Mesodermal cell (in vitro differentiated cells): ENCODE measurements around the gene MAEA.

Source experiments
- H3K27ac ChIP-seq: 2 replicates; pipeline ENCODE4 v1.7.0; 2013; ENCODE audit warnings: mild to moderate bottlenecking, low read depth, low read length, moderate library complexity; ENCODE audit not compliant: severe bottlenecking
- H3K36me3 ChIP-seq: 2 replicates; pipeline ENCODE4 v1.7.1; 2013; ENCODE audit warnings: mild to moderate bottlenecking, low read length, moderate library complexity; ENCODE audit not compliant: control insufficient read depth, insufficient read depth
- H3K4me1 ChIP-seq: one replicate; pipeline ENCODE4 v1.7.1; 2013; ENCODE audit warnings: mild to moderate bottlenecking, low read length; ENCODE audit not compliant: insufficient read depth, control insufficient read depth, poor library complexity, severe bottlenecking
- H3K4me3 ChIP-seq: 2 replicates; pipeline ENCODE4 v1.7.0; 2013; ENCODE audit warnings: low read length, control low read depth, mild to moderate bottlenecking; ENCODE audit not compliant: insufficient read depth, poor library complexity, severe bottlenecking; ENCODE audit errors: extremely low read depth
- H3K9me3 ChIP-seq: 2 replicates; pipeline ENCODE4 v1.7.1; 2013; ENCODE audit warnings: mild to moderate bottlenecking, low read length, moderate library complexity; ENCODE audit not compliant: control insufficient read depth
- WGBS, 2 experiments: methylation state at CpG; one replicate each; pipeline ENCODE4 v1.1.5; 2013; ENCODE audit warnings: missing lambda C conversion rate in 2 of 2; ENCODE audit not compliant: insufficient coverage in 2 of 2; 5-methylcytosine and 5-hydroxymethylcytosine counted together

MAEA gene

GRCh38 chr4:1358421-1359143, 68.9 kb downstream of the MAEA start:
- Histone ChIP-seq H3K9me3 (no peaks in the 10 kb centered on the region), H3K4me3 (no peak overlapping the region), H3K36me3 (peaks cover 42% of the 10 kb centered on the region), H3K4me1 (peaks cover 6% of the 10 kb centered on the region), H3K27ac (no peak overlapping the region)
- WGBS, 2 experiments = 96% methylated on average over 38 of the region's 38 CpGs

- Histone ChIP-seq H3K4me1 (peaks cover 6% of the 10 kb centered on the region), H3K36me3 (peaks cover 40% of the 10 kb centered on the region), H3K4me3 (no peak overlapping the region), H3K9me3 (no peaks in the 10 kb centered on the region), H3K27ac (no peak overlapping the region)
- WGBS, 2 experiments = 94 to 100% methylated on average over 5 to 7 of the region's 14 CpGs
These were observed 69.4 kb downstream of the MAEA start for GRCh38 chr4:1359144-1359501.

- peaks cover 6% of the 10 kb centered on the region for H3K4me1 ChIP-seq
- H3K27ac ChIP-seq = peak overlapping the region; percentile 49
- no peak overlapping the region for H3K4me3 ChIP-seq
- H3K36me3 ChIP-seq = peaks cover 39% of the 10 kb centered on the region
- H3K9me3 ChIP-seq = no peaks in the 10 kb centered on the region
- 92% methylated on average over 16 of the region's 16 CpGs for WGBS, 2 experiments
These were observed 70.3 kb downstream of the MAEA start for GRCh38 chr4:1359976-1360375.

GRCh38 chr4:1360423-1361283, 71.0 kb downstream of the MAEA start:
- H3K4me3 ChIP-seq = no peak overlapping the region
- peaks cover 6% of the 10 kb centered on the region for H3K4me1 ChIP-seq
- no peaks in the 10 kb centered on the region for H3K9me3 ChIP-seq
- 87 to 91% methylated on average over 24 to 28 of the region's 29 CpGs for WGBS, 2 experiments
- H3K36me3 ChIP-seq = peaks cover 34% of the 10 kb centered on the region
- H3K27ac ChIP-seq = peak overlapping the region; percentile 49

GRCh38 chr4:1361431-1361830, 71.7 kb downstream of the MAEA start:
- no peak overlapping the region for H3K27ac ChIP-seq
- peaks cover 6% of the 10 kb centered on the region for H3K4me1 ChIP-seq
- peaks cover 33% of the 10 kb centered on the region for H3K36me3 ChIP-seq
- H3K9me3 ChIP-seq = no peaks in the 10 kb centered on the region
- H3K4me3 ChIP-seq = no peak overlapping the region
- 83 to 85% methylated on average over 16 to 17 of the region's 18 CpGs for WGBS, 2 experiments

- 91 to 100% methylated on average over 8 to 9 of the region's 10 CpGs for WGBS, 2 experiments
- no peaks in the 10 kb centered on the region for H3K9me3 ChIP-seq
- H3K36me3 ChIP-seq = peaks cover 30% of the 10 kb centered on the region
- no peak overlapping the region for H3K4me3 ChIP-seq
- peaks cover 6% of the 10 kb centered on the region for H3K4me1 ChIP-seq
- H3K27ac ChIP-seq = no peak overlapping the region
These were observed 72.4 kb downstream of the MAEA start for GRCh38 chr4:1362046-1362445.

GRCh38 chr4:1362521-1362920, 72.8 kb downstream of the MAEA start:
- WGBS, 2 experiments = 97% methylated on average over 17 of the region's 17 CpGs
- Histone ChIP-seq H3K27ac (no peak overlapping the region), H3K4me1 (peaks cover 6% of the 10 kb centered on the region), H3K9me3 (no peaks in the 10 kb centered on the region), H3K36me3 (peaks cover 29% of the 10 kb centered on the region), H3K4me3 (no peak overlapping the region)

- H3K9me3 ChIP-seq = no peaks in the 10 kb centered on the region
- H3K4me3 ChIP-seq = no peak overlapping the region
- peaks cover 24% of the 10 kb centered on the region for H3K36me3 ChIP-seq
- H3K4me1 ChIP-seq = peaks cover 6% of the 10 kb centered on the region
- H3K27ac ChIP-seq = no peak overlapping the region
- 94 to 96% methylated on average over 9 to 10 of the region's 11 CpGs for WGBS, 2 experiments
These were observed 73.8 kb downstream of the MAEA start for GRCh38 chr4:1363513-1363912.

- H3K4me1 ChIP-seq = peaks cover 6% of the 10 kb centered on the region
These were observed 74.5 kb downstream of the MAEA start for GRCh38 chr4:1364217-1364616.

GRCh38 chr4:1364748-1365147, 75.1 kb downstream of the MAEA start:
- Histone ChIP-seq H3K9me3 (no peaks in the 10 kb centered on the region), H3K4me3 (no peak overlapping the region), H3K27ac (no peak overlapping the region), H3K4me1 (peaks cover 6% of the 10 kb centered on the region), H3K36me3 (peaks cover 20% of the 10 kb centered on the region)
- 86 to 94% methylated on average over 9 to 10 of the region's 13 CpGs for WGBS, 2 experiments

More at GRCh38 chr4:1364217-1364616, 74.5 kb downstream of the MAEA start:
- peaks cover 20% of the 10 kb centered on the region for H3K36me3 ChIP-seq
- H3K4me3 ChIP-seq = no peak overlapping the region
- H3K9me3 ChIP-seq = no peaks in the 10 kb centered on the region
- no peak overlapping the region for H3K27ac ChIP-seq
- WGBS, 2 experiments = 95 to 98% methylated on average over 13 to 16 of the region's 18 CpGs
